Effector memory CD4-positive, alpha-beta T cell (primary cell): Measurements from ENCODE around the gene IKBKG.
"Not testable (repeated sequence)": the region's sequence is repeated elsewhere in the genome, so short reads cannot be mapped to it uniquely, and the experiment has no call there.

Experiments
- DNase-seq, 3 donors: peaks; one replicate each; pipeline ENCODE4 v3.0.0-alpha.2; 2020
- H3K27ac ChIP-seq: 2 replicates; pipeline ENCODE4 v1.7.0; 2013; ENCODE audit warnings: mild to moderate bottlenecking, low read length, moderate library complexity; ENCODE audit not compliant: insufficient read depth, poor library complexity, severe bottlenecking
- H3K27me3 ChIP-seq: replicated peaks from 2 replicates; pipeline ENCODE4 v1.7.0; 2013; ENCODE audit warnings: mild to moderate bottlenecking, low read length; ENCODE audit not compliant: insufficient read depth, control insufficient read depth, poor library complexity, severe bottlenecking
- H3K36me3 ChIP-seq: 2 replicates; pipeline ENCODE4 v1.7.0; 2013; ENCODE audit warnings: mild to moderate bottlenecking, low read length, moderate library complexity; ENCODE audit not compliant: control insufficient read depth, insufficient read depth
- H3K4me1 ChIP-seq: 2 replicates; pipeline ENCODE4 v1.7.0; 2013; ENCODE audit warnings: low read length, mild to moderate bottlenecking; ENCODE audit not compliant: control insufficient read depth, insufficient read depth, poor library complexity, severe bottlenecking
- H3K4me3 ChIP-seq: 2 replicates; pipeline ENCODE4 v1.7.0; 2013; ENCODE audit warnings: low read length, low read depth, mild to moderate bottlenecking; ENCODE audit not compliant: insufficient read depth, poor library complexity, severe bottlenecking
- H3K9me3 ChIP-seq: 2 replicates; pipeline ENCODE4 v1.7.0; 2013; ENCODE audit warnings: mild to moderate bottlenecking, low read length, moderate library complexity; ENCODE audit not compliant: control insufficient read depth

IKBKG gene

DNA sequence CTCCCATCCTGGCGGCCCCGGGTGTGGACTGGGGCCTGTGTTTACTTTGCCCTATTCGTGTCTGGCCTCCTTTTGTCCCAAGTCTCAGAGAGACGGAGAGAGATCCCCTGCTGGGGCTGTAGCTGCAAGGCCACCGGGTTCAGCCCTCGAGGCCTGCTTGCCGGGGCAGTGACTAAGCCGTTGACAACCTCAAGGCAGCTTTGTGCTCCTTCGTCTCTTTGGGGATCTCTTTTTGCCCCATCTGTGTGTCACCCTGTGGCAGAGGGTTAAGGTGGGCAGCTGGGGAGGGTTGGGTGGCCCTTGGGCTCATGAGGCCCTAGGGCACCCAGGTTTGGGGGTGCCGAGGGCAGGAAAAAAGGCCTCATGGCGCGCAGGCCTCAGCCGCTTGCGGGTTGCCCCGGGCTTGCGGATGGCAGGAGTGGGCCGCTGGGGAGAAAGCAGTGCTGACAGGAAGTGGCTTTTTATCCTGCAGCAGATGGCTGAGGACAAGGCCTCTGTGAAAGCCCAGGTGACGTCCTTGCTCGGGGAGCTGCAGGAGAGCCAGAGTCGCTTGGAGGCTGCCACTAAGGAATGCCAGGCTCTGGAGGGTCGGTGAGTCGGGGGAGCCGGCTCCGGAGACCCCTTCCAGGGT is 10.8 kb downstream of the IKBKG start:
- H3K36me3 ChIP-seq, DNase-seq, H3K9me3 ChIP-seq, H3K4me1 ChIP-seq, H3K27me3 ChIP-seq, H3K4me3 ChIP-seq, H3K27ac ChIP-seq: not testable (repeated sequence)

DNA sequence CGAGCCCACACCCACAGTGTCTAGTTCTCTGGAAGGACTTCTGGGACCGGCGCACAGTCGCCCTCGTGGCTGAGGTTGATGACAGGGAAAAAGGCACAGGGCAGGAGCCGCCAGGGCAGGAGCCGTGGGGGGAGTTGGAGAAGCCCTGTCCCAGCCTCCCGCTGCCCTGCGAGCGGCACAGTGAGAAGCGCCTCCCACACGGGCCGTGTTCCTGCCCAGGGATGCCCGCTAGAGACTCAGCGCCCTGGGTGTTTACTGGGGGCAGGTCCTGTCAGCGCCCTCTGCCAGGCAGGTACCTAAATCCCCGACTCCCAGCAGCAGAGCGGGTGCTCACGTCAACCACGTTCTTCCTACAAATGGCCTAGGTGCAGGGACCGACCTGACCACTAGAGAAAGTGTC is 11.5 kb downstream of the IKBKG start:
- not testable (repeated sequence) for H3K36me3 ChIP-seq, H3K4me1 ChIP-seq, DNase-seq, H3K4me3 ChIP-seq, H3K27me3 ChIP-seq, H3K9me3 ChIP-seq, H3K27ac ChIP-seq

- not testable (repeated sequence) for H3K27ac ChIP-seq, H3K27me3 ChIP-seq, H3K36me3 ChIP-seq, H3K4me3 ChIP-seq, H3K9me3 ChIP-seq, DNase-seq, H3K4me1 ChIP-seq
These were observed 12.9 kb downstream of the IKBKG start for GRCh38 chrX:154560326-154560725.

- H3K27ac ChIP-seq, H3K4me1 ChIP-seq, H3K27me3 ChIP-seq, DNase-seq, H3K9me3 ChIP-seq, H3K36me3 ChIP-seq, H3K4me3 ChIP-seq: not testable (repeated sequence)
These were observed 14.9 kb downstream of the IKBKG start for GRCh38 chrX:154562295-154562694.

DNA sequence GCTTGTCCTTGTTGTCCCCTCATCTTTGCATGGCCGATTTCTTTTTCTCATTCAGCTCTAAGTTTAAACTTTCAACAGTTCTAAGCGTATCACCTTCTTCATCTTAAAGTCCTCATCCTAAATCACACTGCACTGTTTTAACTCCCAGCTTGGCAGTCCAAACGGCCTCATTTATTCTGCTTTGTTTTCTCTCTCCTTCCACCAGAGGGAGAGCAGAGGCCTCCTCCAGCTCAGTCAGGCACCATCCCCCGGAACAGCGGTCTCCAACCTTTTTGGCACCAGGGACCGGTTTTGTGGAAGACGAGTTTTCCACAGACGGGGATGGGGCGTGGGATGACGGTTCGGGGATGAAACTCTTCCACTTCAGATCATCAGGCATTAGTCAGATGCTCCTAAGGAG is 22.9 kb downstream of the IKBKG start:
- H3K4me1 ChIP-seq, H3K4me3 ChIP-seq, H3K9me3 ChIP-seq, DNase-seq, H3K27me3 ChIP-seq, H3K27ac ChIP-seq, H3K36me3 ChIP-seq: not testable (repeated sequence)

- H3K4me3 ChIP-seq, H3K27ac ChIP-seq, H3K27me3 ChIP-seq, H3K9me3 ChIP-seq, H3K36me3 ChIP-seq, H3K4me1 ChIP-seq, DNase-seq: not testable (repeated sequence)
These were observed 25.6 kb downstream of the IKBKG start for GRCh38 chrX:154573061-154573460.

GRCh38 chrX:154575076-154575475 is 27.7 kb downstream of the IKBKG start:
- H3K27ac ChIP-seq, H3K9me3 ChIP-seq, DNase-seq, H3K36me3 ChIP-seq, H3K4me3 ChIP-seq, H3K4me1 ChIP-seq, H3K27me3 ChIP-seq: not testable (repeated sequence)

DNA sequence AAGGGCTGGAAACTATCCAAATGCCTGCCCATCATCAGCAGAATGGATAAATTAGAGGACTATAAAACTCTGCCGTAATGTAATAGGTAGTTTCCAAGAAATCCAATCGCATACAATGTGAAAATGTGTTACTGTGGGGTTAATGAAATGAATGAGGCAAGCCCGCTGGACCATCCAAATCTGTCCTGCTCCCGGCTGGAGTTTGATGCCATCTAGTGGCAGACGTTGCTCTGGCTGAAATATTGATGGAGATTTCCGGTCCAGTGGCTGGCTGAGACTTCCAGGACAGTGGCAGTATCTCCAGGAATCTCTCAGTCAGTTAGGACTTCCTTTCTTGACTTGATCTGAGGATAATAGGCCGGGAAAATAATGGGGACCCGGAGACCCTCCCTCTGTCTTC is 35.6 kb downstream of the IKBKG start:
- not testable (repeated sequence) for H3K27ac ChIP-seq, H3K36me3 ChIP-seq, H3K27me3 ChIP-seq, H3K9me3 ChIP-seq, DNase-seq, H3K4me1 ChIP-seq, H3K4me3 ChIP-seq

- not testable (repeated sequence) for DNase-seq
These were observed 37.3 kb downstream of the IKBKG start, which contains the start of gene CTAG1A for GRCh38 chrX:154584585-154585183. TSS of gene CTAG1A (plus strand) at chrX:154585133. CDS start at chrX:154585207, 74 bp downstream.

DNA sequence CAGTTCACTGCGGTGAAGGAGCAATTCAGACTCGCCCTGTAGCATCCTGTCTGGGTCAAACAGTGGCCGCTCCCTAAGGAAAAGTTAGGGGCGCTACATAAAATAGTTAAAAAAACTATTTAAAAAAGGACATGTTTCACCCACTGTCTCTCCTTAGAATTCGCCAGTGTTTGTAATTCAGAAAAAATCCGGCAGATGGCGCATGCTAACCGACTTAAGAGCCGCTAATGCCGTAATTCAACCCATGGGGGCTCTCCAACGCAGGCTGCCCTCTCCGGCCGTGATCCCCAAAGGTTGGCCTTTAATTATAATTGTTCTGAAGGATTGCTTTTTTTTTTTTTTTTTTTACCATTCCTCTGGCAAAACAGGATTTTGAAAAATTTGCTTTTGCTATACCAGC is 43.0 kb downstream of the IKBKG start:
- H3K4me1 ChIP-seq, H3K27ac ChIP-seq, H3K36me3 ChIP-seq: not testable (repeated sequence)

More at GRCh38 chrX:154584585-154585183, 37.3 kb downstream of the IKBKG start, which contains the start of gene CTAG1A:
- H3K9me3 ChIP-seq, H3K4me3 ChIP-seq, H3K27me3 ChIP-seq, H3K27ac ChIP-seq, H3K36me3 ChIP-seq, H3K4me1 ChIP-seq: not testable (repeated sequence)

More for the DNA sequence above, 43.0 kb downstream of the IKBKG start:
- not testable (repeated sequence) for H3K4me3 ChIP-seq, DNase-seq, H3K27me3 ChIP-seq, H3K9me3 ChIP-seq
